K562 (cell line): Measurements from ENCODE around the gene RNASET2. TPM values are rescaled to one million over a fixed set of nuclear protein-coding genes. Genes with fewer than 3 reads are reported as not detected.

Experiments
- ATAC-seq: fragments of 200-7000 bp; cut with Tn5 transposase; 3 replicates; pipeline ENCODE4 v1.9.1; 2020; ENCODE audit warnings: moderate library complexity
- BruUV-seq: library from RNA; stranded (reverse); fragments of 400-500 nt; replicated peaks from 2 replicates; lab custom pipeline; 2021; lab: Mats Ljungman, UMichigan
- CTCF ChIA-PET: fragments of 300-600 bp; formaldehyde crosslinking; extraction: SDS; loops from one replicate; lab custom pipeline; 2021; ENCODE audit warnings: low intra/inter-chr PET ratio; lab: Yijun Ruan, JAX
- POLR2A ChIA-PET: fragments of 300-600, 350-650 bp; sonication (Branson Sonifier 250); formaldehyde crosslinking; extraction: SDS; loops from one replicate; lab custom pipeline; 2021; ENCODE audit warnings: antibody characterized with exemption, inconsistent platforms; lab: Yijun Ruan, JAX
- DNase-seq, 4 experiments: peaks; one replicate each; pipeline versions ENCODE4 v3.0.0 to v3.0.0-alpha.2; 2011 to 2018; ENCODE audit warnings: low spot score in 3 of 4, mixed read lengths in 3 of 4; ENCODE audit errors: extremely low read depth in 1 of 4
- FAIRE-seq: peaks from 2 replicates; lab custom pipeline; 2011; peaks lifted over from hg19 to GRCh38; lab: Jason Lieb, UNC
- H2AFZ ChIP-seq: 2 replicates; pipeline ENCODE4 v1.6.0; 2011; ENCODE audit warnings: low read depth, low read length, control low read depth, inconsistent platforms
- H3K27ac ChIP-seq: fragments of 200-600 bp; 3 replicates; pipeline ENCODE4 v1.8.0; 2011; ENCODE audit warnings: low read depth, mild to moderate bottlenecking, control low read depth, inconsistent platforms, low read length, moderate library complexity, mixed read lengths; ENCODE audit errors: extremely low read depth
- H3K27me3 ChIP-seq, 2 experiments: fragments of 300-600 bp in 1 of 2; 2 replicates in 1 of 2; 3 replicates in 1 of 2; pipeline versions ENCODE4 v1.6.0 to v1.8.0; 2011; ENCODE audit warnings: inconsistent platforms in 2 of 2, low read length in 2 of 2, mild to moderate bottlenecking in 1 of 2, mixed read lengths in 1 of 2, moderate library complexity in 1 of 2; ENCODE audit not compliant: control insufficient read depth in 2 of 2, insufficient read depth in 2 of 2
- H3K36me3 ChIP-seq: fragments of 300-600 bp; 3 replicates; pipeline ENCODE4 v1.8.0; 2011; ENCODE audit warnings: mild to moderate bottlenecking, low read length, inconsistent platforms; ENCODE audit not compliant: control insufficient read depth, insufficient read depth
- H3K4me1 ChIP-seq, 2 experiments: fragments of 200-600 bp in 1 of 2; replicated peaks in 1 of 2; 2 replicates in 1 of 2; 3 replicates in 1 of 2; pipeline versions ENCODE4 v1.5.1 to v1.8.0; 2011; ENCODE audit warnings: inconsistent platforms in 2 of 2, low read length in 2 of 2, mild to moderate bottlenecking in 1 of 2, mixed read lengths in 1 of 2, moderate library complexity in 1 of 2; ENCODE audit not compliant: control insufficient read depth in 2 of 2, insufficient read depth in 2 of 2
- H3K4me2 ChIP-seq: 2 replicates; pipeline ENCODE4 v1.6.1; 2011; ENCODE audit warnings: low read length, control low read depth, inconsistent platforms, mixed read lengths; ENCODE audit not compliant: insufficient read depth
- H3K4me3 ChIP-seq: fragments of 200-600 bp; sonication (generic), shearing (Covaris generic); 2 replicates; pipeline ENCODE4 v1.5.1; 2016; ENCODE audit warnings: control low read depth, inconsistent platforms
- H3K79me2 ChIP-seq: fragments of 200-600 bp; 3 replicates; pipeline ENCODE4 v1.8.0; 2011; ENCODE audit warnings: low read length, inconsistent platforms; ENCODE audit not compliant: control insufficient read depth, insufficient read depth
- H3K9ac ChIP-seq, 2 experiments: 2 replicates each; pipeline versions ENCODE4 v1.6.0 to v1.6.1; 2011; ENCODE audit warnings: low read depth in 2 of 2, low read length in 2 of 2, control low read depth in 1 of 2, inconsistent platforms in 1 of 2, mild to moderate bottlenecking in 1 of 2, mixed read lengths in 1 of 2; ENCODE audit not compliant: insufficient read depth in 1 of 2
- H3K9me1 ChIP-seq: one replicate; pipeline ENCODE4 v1.6.0; 2011; ENCODE audit warnings: inconsistent platforms, mild to moderate bottlenecking, low read length, moderate library complexity; ENCODE audit not compliant: control insufficient read depth, insufficient read depth
- H3K9me3 ChIP-seq: replicated peaks from 2 replicates; pipeline ENCODE4 v1.5.1; 2011; ENCODE audit warnings: low read depth, low read length, inconsistent platforms; ENCODE audit not compliant: control insufficient read depth, insufficient read depth
- H4K20me1 ChIP-seq: replicated peaks from 2 replicates; pipeline ENCODE4 v1.6.1; 2011; ENCODE audit warnings: low read length, inconsistent platforms, mixed read lengths; ENCODE audit not compliant: control insufficient read depth, insufficient read depth
- CEBPG ChIP-seq, 3 experiments: fragments of 200-800 bp in 1 of 3; sonication (Bioruptor generic) in 1 of 3; sonication (generic) in 1 of 3; formaldehyde crosslinking in 1 of 3; IDR thresholded peaks in 2 of 3; conservative IDR thresholded peaks in 1 of 3; 2 replicates each; pipeline versions ENCODE4 v1.6.1 to v1.8.0; 2016 to 2022; ENCODE audit warnings: missing compliant biosample characterization in 2 of 3, missing genetic modification characterization in 2 of 3, mild to moderate bottlenecking in 1 of 3, missing genetic modification reagents in 1 of 3
- FOXA3 ChIP-seq, 2 experiments: fragments of 450-650 bp in 1 of 2; sonication (generic) in 1 of 2; formaldehyde crosslinking; IDR thresholded peaks in 1 of 2; conservative IDR thresholded peaks in 1 of 2; 2 replicates each; pipeline versions ENCODE4 v1.4.0 to v1.8.0; 2020 to 2022; ENCODE audit warnings: mild to moderate bottlenecking in 2 of 2, missing genetic modification reagents in 1 of 2
- MAX ChIP-seq: sonication (generic); formaldehyde crosslinking; IDR thresholded peaks from 2 replicates; pipeline ENCODE4 v1.9.0; 2022; ENCODE audit warnings: mild to moderate bottlenecking, missing genetic modification reagents
- MXD1 ChIP-seq: fragments of 250-450 bp; sonication (Bioruptor Pico); IDR thresholded peaks from 2 replicates; pipeline ENCODE4 v1.8.0; 2021; ENCODE audit warnings: borderline replicate concordance, mild to moderate bottlenecking, moderate library complexity; ENCODE audit not compliant: poor library complexity, severe bottlenecking
- RBFOX2 ChIP-seq: fragments of 200-400 bp; formaldehyde crosslinking; IDR thresholded peaks from 2 replicates; pipeline ENCODE4 v1.6.1; 2017; ENCODE audit warnings: low read depth, mild to moderate bottlenecking, low read length, moderate library complexity
- SOX6 ChIP-seq: fragments of 450-650 bp; IDR thresholded peaks from 2 replicates; pipeline ENCODE4 v1.6.1; 2014; ENCODE audit warnings: mild to moderate bottlenecking
- USF1 ChIP-seq: sonication (generic); formaldehyde crosslinking; IDR thresholded peaks from 2 replicates; pipeline ENCODE4 v1.9.0; 2022; ENCODE audit warnings: mild to moderate bottlenecking, missing genetic modification reagents
- ZBTB33 ChIP-seq: sonication (generic); formaldehyde crosslinking; IDR thresholded peaks from 2 replicates; pipeline ENCODE4 v1.8.1; 2023; ENCODE audit warnings: mild to moderate bottlenecking, missing genetic modification reagents
- whole genome bisulfite sequencing: fragments of 100-300 bp; shearing (Covaris generic); methylation state at CpG from one replicate; pipeline ENCODE4 v1.1.6; 2016; ENCODE audit warnings: low coverage, mixed read lengths; ENCODE audit not compliant: insufficient coverage; ENCODE audit errors: missing lambda C conversion rate; 5-methylcytosine and 5-hydroxymethylcytosine counted together
- in situ Hi-C: fragments of 300-500 bp; cut with MboI; formaldehyde crosslinking; loops from 4 replicates; pipeline ENCODE4 v1.15.0; 2018; ENCODE audit warnings: inconsistent platforms, mixed read lengths
- intact Hi-C: fragments of 100-400 bp; cut with micrococcal nuclease; formaldehyde crosslinking; loops from 2 replicates; pipeline ENCODE4 v1.14.2; 2022
- polyA plus RNA-seq, 8 experiments: library from polyadenylated mRNA; depleted of rRNA in 4 of 8; stranded (reverse) in 5 of 8; unstranded in 3 of 8; fragments of >200 nt; fragmentation: Nextera tagmentation in 2 of 8; fragmentation: Illumina TruSeq in 1 of 8; extraction: Ambion mirVana in 2 of 8; extraction: Trizol in 1 of 8; gene quantifications; 2 replicates each; pipeline versions ENCODE4 v1.2.1 to v1.2.3, GENCODE V29; 2011 to 2014; ENCODE audit warnings: inconsistent platforms in 1 of 8, missing spikeins in 1 of 8
- total RNA-seq, 7 experiments: library from RNA; depleted of rRNA in 6 of 7; stranded (reverse); fragments of >200 nt in 6 of 7; fragmentation: Illumina TruSeq in 2 of 7; extraction: Trizol in 2 of 7; gene quantifications; 2 replicates each; pipeline versions ENCODE4 v1.2.1 to v1.2.3, GENCODE V29; 2011 to 2021; ENCODE audit warnings: low replicate concordance in 1 of 7

Gene RNASET2
- total and polyA plus RNA-seq, 9 of the 15 experiments (the other 6 are each of a cell fraction or from before 2014, with no cell fraction given): 7.4 to 141 (median 91.3) TPM

GRCh38 chr6:166952567-166953486, 3.5 kb downstream of the RNASET2 start:
- Histone ChIP-seq H3K4me3 (no peak overlapping the region), H3K27me3 (no peaks in the 10 kb centered on the region), H3K9ac (no peak overlapping the region), H2AFZ (no peak overlapping the region), H3K79me2 (peaks cover 15% of the 10 kb centered on the region), H3K9me3 (no peaks in the 10 kb centered on the region), H3K4me1 (peaks cover 30 to 41% of the 10 kb centered on the region in 2 experiments), H3K4me2 (no peak overlapping the region), H3K36me3 (peaks cover 15% of the 10 kb centered on the region; the same call in 2 of the 3 replicates), H4K20me1 (no peaks in the 10 kb centered on the region; the same call in 1 of the 2 replicates), H3K27ac (no peak overlapping the region), H3K9me1 (peaks cover 2% of the 10 kb centered on the region)
- DNase-seq (no peak), ATAC-seq (no peak), FAIRE-seq (no peak)
- no TSS peak for BruUV-seq
- ChIA-PET POLR2A (interaction anchor here (0.6 to 1.3 kb wide), 3 partner anchors 13 to 22 kb away, joined by 3 read pairs; no protein-coding TSS in a partner anchor), CTCF (no interaction called here)
- TF ChIP-seq CEBPG (CRISPR knock-in tag; IDR thresholded peaks at IDR 0.05) (no peak), CEBPG (tag; conservative IDR thresholded peaks at IDR 0.05 in 1 of 2, IDR thresholded peaks at IDR 0.05 in 1 of 2) (no peak), USF1 (peak; percentile 28; the same call in 1 of the 2 replicates), SOX6 (no peak), MXD1 (CRISPR knock-in tag) (no peak), ZBTB33 (CRISPR knock-in tag) (peak; percentile 86), FOXA3 (CRISPR knock-in tag; conservative IDR thresholded peaks at IDR 0.05 in 1 of 2, IDR thresholded peaks at IDR 0.05 in 1 of 2) (0 out of 4 replicates have a peak, but pooled peaks of 1 of the 2 experiments have one; percentile 24), MAX (peak; percentile 17; the same call in 1 of the 2 replicates), RBFOX2 (no peak)
- 66% methylated on average over 16 of the region's 17 CpGs for WGBS
- in situ Hi-C loops: loop anchor here (10.0 kb wide), 1 partner anchor 178 kb away; no protein-coding TSS in a partner anchor
- intact Hi-C loops: no loop called here
